Sigmoid colon (tissue), 7 donors: ENCODE results near the gene VAMP8. TPM values are rescaled to one million over a fixed set of nuclear protein-coding genes. Genes with fewer than 3 reads are reported as not detected.
A peak's percentile ranks its signal among the peaks of the same experiment; 100 is the strongest.

Experiments used
- DNase-seq: peaks from one replicate; pipeline ENCODE4 v3.0.0-alpha.2; 2019
- H3K27ac ChIP-seq, 4 donors: fragments of 200-600 bp; sonication (generic); one replicate each; pipeline ENCODE4 v1.5.1; 2016 to 2019; ENCODE audit warnings: mild to moderate bottlenecking in 1 of 4
- H3K27me3 ChIP-seq, 3 donors: fragments of 200-600 bp; sonication (generic); one replicate each; pipeline ENCODE4 v1.5.1; 2019; ENCODE audit warnings: mild to moderate bottlenecking in 1 of 3
- H3K36me3 ChIP-seq, 4 donors: fragments of 200-600 bp; sonication (generic); one replicate each; pipeline ENCODE4 v1.5.1; 2016 to 2019
- H3K4me1 ChIP-seq, 4 donors: fragments of 200-600 bp; sonication (generic); one replicate each; pipeline ENCODE4 v1.5.1; 2017 to 2019
- H3K4me3 ChIP-seq, 4 donors: fragments of 200-600 bp; sonication (generic); one replicate each; pipeline ENCODE4 v1.5.1; 2017 to 2019; ENCODE audit warnings: mild to moderate bottlenecking in 2 of 4, moderate library complexity in 1 of 4
- H3K9me3 ChIP-seq, 4 donors: fragments of 200-600 bp in 3 of 4; sonication (generic) in 3 of 4; one replicate each; pipeline versions ENCODE4 v1.5.1 to v1.6.1; 2013 to 2019
- CTCF ChIP-seq, 4 experiments: fragments of 450-650 bp in 3 of 4; fragments of 200-600 bp in 1 of 4; IDR thresholded peaks; one replicate each; pipeline ENCODE4 v1.5.1; 2016 to 2019; ENCODE audit warnings: antibody characterized with exemption in 4 of 4, mild to moderate bottlenecking in 3 of 4, moderate library complexity in 2 of 4
- EP300 ChIP-seq, 4 donors: sonication (generic); formaldehyde crosslinking; IDR thresholded peaks; one replicate each; pipeline ENCODE4 v1.6.1; 2017; ENCODE audit warnings: antibody characterized with exemption in 4 of 4
- POLR2A ChIP-seq, 2 donors: fragments of 450-650 bp; IDR thresholded peaks; one replicate each; pipeline ENCODE4 v1.6.1; 2016; ENCODE audit warnings: antibody characterized with exemption in 2 of 2, mild to moderate bottlenecking in 2 of 2, moderate library complexity in 2 of 2
- POLR2AphosphoS5 ChIP-seq, 4 donors: sonication (generic); formaldehyde crosslinking; IDR thresholded peaks; one replicate each; pipeline ENCODE4 v1.6.1; 2017; ENCODE audit warnings: antibody characterized with exemption in 4 of 4
- WGBS, 2 donors: extraction: QIAGEN DNeasy Blood & Tissue Kit; methylation state at CpG; one replicate each; pipeline ENCODE4 v1.1.7; 2013; 5-methylcytosine and 5-hydroxymethylcytosine counted together
- intact Hi-C: fragments of 100-400 bp; cut with DNase I; formaldehyde crosslinking; loops from one replicate; pipeline ENCODE4 v1.15.1; 2023
- polyA plus RNA-seq, 3 donors: library from polyadenylated mRNA; stranded (reverse); fragments of 200-250 nt; gene quantifications; one replicate each; pipeline ENCODE4 v1.2.3, GENCODE V29; 2013
- total RNA-seq, 4 donors: library from RNA; depleted of rRNA; stranded (reverse); fragments of >200 nt; gene quantifications; one replicate each; pipeline ENCODE4 v1.1.0, GENCODE V29; 2016
- donor health status: healthy with polysubstance abuse.
- donor health status: Bipolar disorder and iron deficiency.
- donor health status: healthy.

The VAMP8 gene
- total and polyA plus RNA-seq, 7 donors = 1.9 to 941 (median 33.3) TPM

- no peaks in the 10 kb centered on the region for H3K27me3 ChIP-seq
- intact Hi-C loops = loop anchor here (2.0 to 5.0 kb wide), 2 partner anchors 20 to 41 kb away; partner anchors contain the start of gene TMEM150A
- H3K4me3 ChIP-seq = peak overlapping the region; percentile 67 to 86 (median 78)
- TF ChIP-seq POLR2AphosphoS5 (IDR thresholded peaks at IDR 0.05) = no peak
- no peaks in the 10 kb centered on the region for H3K9me3 ChIP-seq
- H3K36me3 ChIP-seq = peaks cover 0 to 31% (median 3%) of the 10 kb centered on the region in 4 donors
- no peak for DNase-seq
- H3K27ac ChIP-seq = peak overlapping the region; percentile 85 to 90 (median 88)
- peaks cover 0 to 23% (median 17%) of the 10 kb centered on the region in 4 donors for H3K4me1 ChIP-seq
- WGBS, 2 donors = 2 to 7% methylated on average over 14 of the region's 14 CpGs
These were observed 16.5 kb upstream of the VAMP8 start for GRCh38 chr2:85560812-85561279.

GRCh38 chr2:85561280-85562212 is 15.8 kb upstream of the VAMP8 start, which contains the start of gene GGCX:
GGCX (minus strand) TSS chr2:85561493; CDS start chr2:85561428, 65 bp downstream.
- peak within 1 kb of the TSS; percentile 85 to 90 (median 88) for H3K27ac ChIP-seq
- no peaks in the 10 kb centered on the region for H3K27me3 ChIP-seq
- TF ChIP-seq EP300 (IDR thresholded peaks at IDR 0.05) = peak in 1 of 4 donors; percentile 69
- peak in 1 of 4 experiments; percentile 26 for TF ChIP-seq CTCF (IDR thresholded peaks at IDR 0.05)
- peak; percentile 75 to 83 for TF ChIP-seq POLR2A (IDR thresholded peaks at IDR 0.05)
- TF ChIP-seq POLR2AphosphoS5 (IDR thresholded peaks at IDR 0.05) = peak; percentile 85 to 93 (median 90)
- H3K36me3 ChIP-seq = peaks cover 0 to 24% (median 3%) of the 10 kb centered on the region in 4 donors
- WGBS, 2 donors = 2 to 3% methylated on average over 64 of the region's 64 CpGs
- no peaks in the 10 kb centered on the region for H3K9me3 ChIP-seq
- peaks cover 0 to 23% (median 17%) of the 10 kb centered on the region in 4 donors for H3K4me1 ChIP-seq
- peak within 1 kb of the TSS; percentile 67 to 86 (median 78) for H3K4me3 ChIP-seq
- intact Hi-C loops = loop anchor here (2.0 to 5.0 kb wide), 2 partner anchors 21 to 41 kb away; partner anchors contain the start of gene TMEM150A
- DNase-seq = peak; percentile 97

DNA sequence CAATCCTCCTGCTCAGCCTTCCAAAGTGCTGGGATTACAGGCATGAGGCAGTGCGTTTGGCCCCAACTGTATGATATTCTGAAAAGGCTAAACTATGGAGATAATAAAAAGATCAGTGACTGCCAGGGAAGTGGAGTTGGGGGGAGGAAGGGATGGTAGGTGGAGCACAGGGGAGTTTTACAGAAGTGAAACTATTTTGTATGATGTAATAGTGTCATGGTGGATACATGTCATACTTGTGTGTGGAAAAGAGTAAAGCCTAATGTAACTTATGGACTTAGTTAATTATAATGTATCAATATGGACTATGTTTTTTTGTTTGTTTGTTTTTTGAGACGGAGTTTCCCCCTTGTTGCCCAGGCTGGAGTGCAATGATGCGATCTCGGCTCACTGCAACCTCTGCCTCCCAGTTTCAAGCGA is 13.2 kb upstream of the VAMP8 start:
- intact Hi-C loops = loop anchor here (5.0 kb wide), 1 partner anchor 38 kb away; the partner anchor contains the start of gene TMEM150A
- no peak overlapping the region for H3K27ac ChIP-seq

DNA sequence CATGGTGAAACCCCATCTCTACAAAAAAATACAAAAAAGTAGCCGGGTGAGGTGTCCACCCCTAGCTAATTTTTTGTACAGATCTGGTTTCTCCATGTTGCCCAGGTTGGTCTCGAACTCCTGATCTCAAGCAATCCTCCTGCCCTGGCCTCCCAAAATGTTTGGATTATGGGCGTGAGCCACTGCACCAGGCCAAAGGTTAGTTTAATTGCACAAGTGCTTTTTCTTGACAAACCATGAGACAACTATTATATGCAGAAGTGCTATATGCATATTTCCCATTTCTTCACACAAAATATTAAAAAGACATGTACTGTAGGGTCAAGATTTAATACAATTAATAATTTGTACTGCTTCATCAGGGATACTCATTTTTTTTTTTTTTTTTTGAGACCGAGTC is 11.1 kb upstream of the VAMP8 start:
- Histone ChIP-seq H3K4me1 (peaks cover 0 to 6% (median 3%) of the 10 kb centered on the region in 4 donors), H3K27ac (no peak overlapping the region), H3K9me3 (no peaks in the 10 kb centered on the region), H3K36me3 (no peaks in the 10 kb centered on the region), H3K4me3 (no peak overlapping the region), H3K27me3 (no peaks in the 10 kb centered on the region)
- WGBS, 2 donors = 68 to 81% methylated on average over 4 of the region's 4 CpGs
- DNase-seq = no peak
- TF ChIP-seq EP300 (IDR thresholded peaks at IDR 0.05) (no peak), POLR2A (IDR thresholded peaks at IDR 0.05) (no peak), CTCF (IDR thresholded peaks at IDR 0.05) (no peak), POLR2AphosphoS5 (IDR thresholded peaks at IDR 0.05) (no peak)
- intact Hi-C loops = no loop called here

More for the DNA sequence above, 13.2 kb upstream of the VAMP8 start:
- Histone ChIP-seq H3K4me3 (no peak overlapping the region), H3K27me3 (no peaks in the 10 kb centered on the region), H3K9me3 (no peaks in the 10 kb centered on the region), H3K36me3 (no peaks in the 10 kb centered on the region), H3K4me1 (peaks cover 0 to 23% (median 17%) of the 10 kb centered on the region in 4 donors)
- no peak for DNase-seq
- 88 to 91% methylated on average over 5 of the region's 5 CpGs for WGBS, 2 donors
- TF ChIP-seq EP300 (IDR thresholded peaks at IDR 0.05) = no peak
- no peak for TF ChIP-seq POLR2AphosphoS5 (IDR thresholded peaks at IDR 0.05)
- no peak for TF ChIP-seq CTCF (IDR thresholded peaks at IDR 0.05)
- TF ChIP-seq POLR2A (IDR thresholded peaks at IDR 0.05) = no peak

- WGBS, 2 donors = 90 to 92% methylated on average over 8 of the region's 8 CpGs
- H3K4me3 ChIP-seq = no peak overlapping the region
- H3K27ac ChIP-seq = no peak overlapping the region
- TF ChIP-seq POLR2A (IDR thresholded peaks at IDR 0.05) (no peak), POLR2AphosphoS5 (IDR thresholded peaks at IDR 0.05) (no peak), CTCF (IDR thresholded peaks at IDR 0.05) (no peak), EP300 (IDR thresholded peaks at IDR 0.05) (no peak)
- intact Hi-C loops = no loop called here
- no peak for DNase-seq
- no peaks in the 10 kb centered on the region for H3K27me3 ChIP-seq
- no peaks in the 10 kb centered on the region for H3K9me3 ChIP-seq
- peaks cover 0 to 6% (median 0%) of the 10 kb centered on the region in 4 donors for H3K4me1 ChIP-seq
- no peaks in the 10 kb centered on the region for H3K36me3 ChIP-seq
These were observed 1.6 kb upstream of the VAMP8 start for GRCh38 chr2:85575739-85576138.
